Activated CD4-positive, alpha-beta T cell treated with anti-CD3 and anti-CD28 coated beads, Interleukin-2, amount 50 U/mL, for 16 hours (primary cell): ENCODE data around the gene MYLK.
"Not testable (repeated sequence)": the region's sequence is repeated elsewhere in the genome, so short reads cannot be mapped to it uniquely, and the experiment has no call there.

Experiments
- DNase-seq: peaks from one replicate; pipeline ENCODE4 v3.0.0-alpha.2; 2020

Gene MYLK

GRCh38 chr3:123739754-123740153 is 144.4 kb downstream of the MYLK start:
- DNase-seq, result no peak

- DNase-seq, result no peak
Measured at GRCh38 chr3:123739106-123739505, 145.0 kb downstream of the MYLK start.

GRCh38 chr3:123738522-123738921 is 145.6 kb downstream of the MYLK start:
- DNase-seq, result not testable (repeated sequence)

- no peak for DNase-seq
Measured at GRCh38 chr3:123737168-123737567, 147.0 kb downstream of the MYLK start.

GRCh38 chr3:123735456-123735855 is 148.7 kb downstream of the MYLK start:
- DNase-seq, result no peak

- no peak for DNase-seq
Measured at GRCh38 chr3:123734527-123734902, 149.6 kb downstream of the MYLK start.

- no peak for DNase-seq
Measured at GRCh38 chr3:123733805-123734526, 150.2 kb downstream of the MYLK start.

- DNase-seq, result no peak
Measured at GRCh38 chr3:123733341-123733740, 150.8 kb downstream of the MYLK start.

GRCh38 chr3:123732447-123732846 is 151.7 kb downstream of the MYLK start:
- DNase-seq, result peak; percentile 3

- DNase-seq, result no peak
Measured at GRCh38 chr3:123730829-123731228, 153.3 kb downstream of the MYLK start.

- DNase-seq, result no peak
Measured at GRCh38 chr3:123728991-123729390, 155.1 kb downstream of the MYLK start.

GRCh38 chr3:123728014-123728413 is 156.1 kb downstream of the MYLK start:
- DNase-seq, result no peak

- no peak for DNase-seq
Measured at GRCh38 chr3:123725652-123726400, 158.3 kb downstream of the MYLK start.

GRCh38 chr3:123724306-123724705 is 159.8 kb downstream of the MYLK start:
- DNase-seq, result no peak

GRCh38 chr3:123723522-123724168 is 160.5 kb downstream of the MYLK start:
- DNase-seq, result peak; percentile 77

- no peak for DNase-seq
Measured at GRCh38 chr3:123723070-123723469, 161.1 kb downstream of the MYLK start.

- DNase-seq, result no peak
Measured at GRCh38 chr3:123722456-123722855, 161.7 kb downstream of the MYLK start.

- DNase-seq, result no peak
Measured at GRCh38 chr3:123722021-123722420, 162.1 kb downstream of the MYLK start.

GRCh38 chr3:123721095-123721689 is 162.9 kb downstream of the MYLK start:
- DNase-seq, result not testable (repeated sequence)

GRCh38 chr3:123720638-123721037 is 163.5 kb downstream of the MYLK start:
- DNase-seq, result no peak

GRCh38 chr3:123719862-123720453 is 164.2 kb downstream of the MYLK start:
- DNase-seq, result no peak

GRCh38 chr3:123719061-123719756 is 164.9 kb downstream of the MYLK start:
- DNase-seq, result peak; percentile 41
